DND-41 (cell line): ENCODE results near the gene ULBP2.
"Not testable (repeated sequence)": the region's sequence is repeated elsewhere in the genome, so short reads cannot be mapped to it uniquely, and the experiment has no call there.

Source experiments
- EZH2 ChIP-seq: IDR thresholded peaks from 3 replicates; pipeline ENCODE4 v1.6.1; 2012; ENCODE audit warnings: borderline replicate concordance, low read depth, mild to moderate bottlenecking, moderate library complexity, low read length, inconsistent platforms; ENCODE audit not compliant: severe bottlenecking
- TF ChIP-seq, protein P1 (sequence below): IDR thresholded peaks from 2 replicates; pipeline ENCODE4 v1.5.1; 2012; ENCODE audit warnings: borderline replicate concordance, low read length, moderate library complexity, mild to moderate bottlenecking; ENCODE audit not compliant: poor library complexity, severe bottlenecking; ENCODE audit errors: extremely low read depth

DNA sequence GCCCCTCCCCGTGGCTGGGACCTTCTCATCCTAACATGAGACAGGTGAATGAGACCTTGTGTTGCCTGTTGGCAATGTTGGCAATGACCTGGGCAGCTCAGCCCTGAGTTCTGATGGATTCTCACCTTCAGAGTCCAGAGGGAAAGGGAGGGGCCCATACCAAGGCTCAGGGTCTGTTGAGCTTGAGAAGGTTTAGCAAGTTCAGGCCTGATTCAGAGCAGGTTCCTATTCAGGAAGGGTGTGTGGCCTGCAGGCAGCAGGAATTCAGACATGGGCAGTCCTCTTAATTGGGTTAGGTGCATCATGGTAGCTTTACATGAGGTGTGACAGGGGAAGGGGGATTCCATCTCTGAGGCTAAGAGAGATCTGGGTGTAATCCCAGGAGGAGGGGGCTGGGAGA is 5.7 kb downstream of the ULBP2 start:
- TF ChIP-seq, protein P1, sequence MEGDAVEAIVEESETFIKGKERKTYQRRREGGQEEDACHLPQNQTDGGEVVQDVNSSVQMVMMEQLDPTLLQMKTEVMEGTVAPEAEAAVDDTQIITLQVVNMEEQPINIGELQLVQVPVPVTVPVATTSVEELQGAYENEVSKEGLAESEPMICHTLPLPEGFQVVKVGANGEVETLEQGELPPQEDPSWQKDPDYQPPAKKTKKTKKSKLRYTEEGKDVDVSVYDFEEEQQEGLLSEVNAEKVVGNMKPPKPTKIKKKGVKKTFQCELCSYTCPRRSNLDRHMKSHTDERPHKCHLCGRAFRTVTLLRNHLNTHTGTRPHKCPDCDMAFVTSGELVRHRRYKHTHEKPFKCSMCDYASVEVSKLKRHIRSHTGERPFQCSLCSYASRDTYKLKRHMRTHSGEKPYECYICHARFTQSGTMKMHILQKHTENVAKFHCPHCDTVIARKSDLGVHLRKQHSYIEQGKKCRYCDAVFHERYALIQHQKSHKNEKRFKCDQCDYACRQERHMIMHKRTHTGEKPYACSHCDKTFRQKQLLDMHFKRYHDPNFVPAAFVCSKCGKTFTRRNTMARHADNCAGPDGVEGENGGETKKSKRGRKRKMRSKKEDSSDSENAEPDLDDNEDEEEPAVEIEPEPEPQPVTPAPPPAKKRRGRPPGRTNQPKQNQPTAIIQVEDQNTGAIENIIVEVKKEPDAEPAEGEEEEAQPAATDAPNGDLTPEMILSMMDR: not testable (repeated sequence)
- not testable (repeated sequence) for TF ChIP-seq EZH2
